H1 (cell line): ENCODE measurements around the gene C3. TPM values are rescaled to one million over a fixed set of nuclear protein-coding genes. Genes with fewer than 3 reads are reported as not detected.

Experiments
- BRCA1 ChIP-seq: IDR thresholded peaks from 2 replicates; pipeline ENCODE4 v1.6.1; 2012; ENCODE audit warnings: low read depth, low read length, improper control_type of control experiment
- CHD1 ChIP-seq: IDR thresholded peaks from 2 replicates; pipeline ENCODE4 v1.6.1; 2012; ENCODE audit warnings: low read depth, low read length, improper control_type of control experiment
- CHD2 ChIP-seq: IDR thresholded peaks from 2 replicates; pipeline ENCODE4 v1.6.1; 2012; ENCODE audit warnings: low read length, improper control_type of control experiment
- CREB1 ChIP-seq: IDR thresholded peaks from 2 replicates; pipeline ENCODE4 v1.6.1; 2012; ENCODE audit warnings: inconsistent platforms
- CTCF ChIP-seq, 3 experiments: IDR thresholded peaks; 1 replicate in 2 of 3; 2 replicates in 1 of 3; pipeline versions ENCODE4 v1.5.1 to v1.6.1; 2011; ENCODE audit warnings: low read length in 3 of 3, mild to moderate bottlenecking in 3 of 3, inconsistent platforms in 2 of 3, low read depth in 1 of 3, moderate library complexity in 1 of 3; ENCODE audit not compliant: insufficient read depth in 1 of 3; ENCODE audit errors: control extremely low read depth in 1 of 3
- EP300 ChIP-seq, 2 experiments: IDR thresholded peaks; 1 replicate in 1 of 2; 2 replicates in 1 of 2; pipeline ENCODE4 v1.6.1; 2011 to 2012; ENCODE audit warnings: low read depth in 2 of 2, low read length in 2 of 2, mild to moderate bottlenecking in 2 of 2, borderline replicate concordance in 1 of 2, inconsistent platforms in 1 of 2, moderate library complexity in 1 of 2
- JUND ChIP-seq: IDR thresholded peaks from 2 replicates; pipeline ENCODE4 v1.6.1; 2011; ENCODE audit warnings: mild to moderate bottlenecking, improper control_type of control experiment, low read length
- NANOG ChIP-seq: IDR thresholded peaks from 2 replicates; pipeline ENCODE4 v1.6.1; 2011; ENCODE audit warnings: low read length, low read depth, mild to moderate bottlenecking, inconsistent platforms; ENCODE audit not compliant: insufficient read depth, poor library complexity, severe bottlenecking
- RAD21 ChIP-seq, 2 experiments: IDR thresholded peaks in 1 of 2; conservative IDR thresholded peaks in 1 of 2; 2 replicates each; pipeline ENCODE4 v1.6.1; 2011; ENCODE audit warnings: low read depth in 2 of 2, low read length in 2 of 2, improper control_type of control experiment in 1 of 2, inconsistent platforms in 1 of 2, mild to moderate bottlenecking in 1 of 2, moderate library complexity in 1 of 2
- RNF2 ChIP-seq: fragments of 200-900, 300-1000 bp; sonication (generic); IDR thresholded peaks from 2 replicates; pipeline ENCODE4 v1.7.1; 2016; ENCODE audit warnings: borderline replicate concordance, low read depth, mild to moderate bottlenecking, antibody characterized with exemption, low read length; ENCODE audit not compliant: poor library complexity, severe bottlenecking; ENCODE audit errors: missing control alignments
- SP1 ChIP-seq: IDR thresholded peaks from 2 replicates; pipeline ENCODE4 v1.6.1; 2011; ENCODE audit warnings: low read depth, low read length
- SP4 ChIP-seq: IDR thresholded peaks from 2 replicates; pipeline ENCODE4 v1.6.1; 2012; ENCODE audit warnings: low read length, inconsistent platforms
- TAF1 ChIP-seq: IDR thresholded peaks from 2 replicates; pipeline ENCODE4 v1.6.1; 2011; ENCODE audit warnings: mild to moderate bottlenecking, low read depth, low read length
- TAF7 ChIP-seq: optimal IDR thresholded peaks from 2 replicates; pipeline ENCODE3; 2011; ENCODE audit warnings: low read depth, mild to moderate bottlenecking, inconsistent platforms, low read length, moderate library complexity, borderline replicate concordance
- polyA plus RNA-seq, 7 experiments: library from polyadenylated mRNA; depleted of rRNA in 3 of 7; stranded (reverse) in 5 of 7; unstranded in 2 of 7; fragments of >200 nt in 5 of 7; fragments of 200-250 nt in 2 of 7; gene quantifications; 1 replicate in 5 of 7; 2 replicates in 1 of 7; 4 replicates in 1 of 7; pipeline versions ENCODE4 v1.2.1 to v1.2.3, GENCODE V29; 2011 to 2013; ENCODE audit warnings: missing spikeins in 2 of 7, mixed read lengths in 2 of 7
- total RNA-seq: library from RNA; stranded (reverse); fragmentation: NEBNext Ultra II Directional; extraction: Animal tissue kit (Norgen Biotek cat#: 25700); gene quantifications from 2 replicates; pipeline ENCODE4 v1.2.1, GENCODE V29; 2021

C3 gene
- total and polyA plus RNA-seq, 2 of the 8 experiments (the other 6 are each of a cell fraction or from before 2014, with no cell fraction given) = 6.4 to 12.8 TPM

DNA sequence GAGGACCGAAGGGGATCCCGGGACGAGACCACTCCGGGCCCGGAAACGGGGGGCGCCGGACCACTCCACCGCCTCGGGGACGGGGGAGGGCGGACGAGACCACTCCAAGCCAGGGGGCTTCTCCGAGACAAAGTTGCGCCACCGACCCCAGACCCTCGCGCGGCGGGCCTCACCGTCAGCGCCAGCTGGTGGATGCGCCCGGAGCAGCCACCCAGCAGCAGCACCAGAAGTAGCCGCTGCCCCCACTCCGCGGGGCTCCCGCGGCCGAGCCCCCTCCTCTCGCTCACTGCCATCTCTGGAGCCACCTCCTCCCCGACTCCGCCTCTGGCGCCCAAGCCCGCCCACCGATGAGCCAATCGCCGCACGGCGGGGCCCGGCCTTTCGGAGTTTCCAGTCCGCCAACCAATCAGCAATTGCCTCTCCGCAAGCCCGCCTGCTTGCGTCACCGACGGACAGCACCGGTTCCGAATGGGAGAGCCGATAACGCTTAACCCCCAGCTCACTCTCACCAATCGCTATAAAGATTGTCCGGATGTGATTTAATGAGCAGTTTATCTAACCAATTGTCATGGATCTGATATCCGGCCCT, 16.9 kb upstream of the C3 start, which contains the start of gene GPR108 (continued):
- TF ChIP-seq SP1 (peak; percentile 100), SP4 (peak; percentile 58; the same call in 1 of the 2 replicates), TAF1 (peak; percentile 46; the same call in 1 of the 2 replicates), TAF7 (no peak), JUND (peak; percentile 100), CREB1 (peak; percentile 95), CHD2 (peak; percentile 94), EP300 (IDR thresholded peaks at IDR 0.05; ENCODE audit: borderline replicate concordance in 1 of 2, low read depth in 2 of 2, low read length in 2 of 2) (peak in 1 of 2 experiments; percentile 100; a peak in 2 of 3 replicates), BRCA1 (peak; percentile 48; the same call in 1 of the 2 replicates), RNF2 (no peak), CHD1 (peak; percentile 100), NANOG (no peak), RAD21 (IDR thresholded peaks at IDR 0.05 in 1 of 2, conservative IDR thresholded peaks at IDR 0.05 in 1 of 2; ENCODE audit: low read depth in 2 of 2, low read length in 2 of 2) (peak in 1 of 2 experiments; percentile 11; a peak in 1 of 4 replicates), CTCF (IDR thresholded peaks at IDR 0.05; ENCODE audit: control extremely low read depth in 1 of 3, insufficient read depth in 1 of 3, low read depth in 1 of 3, low read length in 3 of 3) (peak in 1 of 3 experiments; percentile 10; a peak in 1 of 4 replicates)
- TF ChIP-seq, all 59 proteins: peak for 20
